ENCODE measurements around the gene CXCL1.

CXCL1 gene

DNA sequence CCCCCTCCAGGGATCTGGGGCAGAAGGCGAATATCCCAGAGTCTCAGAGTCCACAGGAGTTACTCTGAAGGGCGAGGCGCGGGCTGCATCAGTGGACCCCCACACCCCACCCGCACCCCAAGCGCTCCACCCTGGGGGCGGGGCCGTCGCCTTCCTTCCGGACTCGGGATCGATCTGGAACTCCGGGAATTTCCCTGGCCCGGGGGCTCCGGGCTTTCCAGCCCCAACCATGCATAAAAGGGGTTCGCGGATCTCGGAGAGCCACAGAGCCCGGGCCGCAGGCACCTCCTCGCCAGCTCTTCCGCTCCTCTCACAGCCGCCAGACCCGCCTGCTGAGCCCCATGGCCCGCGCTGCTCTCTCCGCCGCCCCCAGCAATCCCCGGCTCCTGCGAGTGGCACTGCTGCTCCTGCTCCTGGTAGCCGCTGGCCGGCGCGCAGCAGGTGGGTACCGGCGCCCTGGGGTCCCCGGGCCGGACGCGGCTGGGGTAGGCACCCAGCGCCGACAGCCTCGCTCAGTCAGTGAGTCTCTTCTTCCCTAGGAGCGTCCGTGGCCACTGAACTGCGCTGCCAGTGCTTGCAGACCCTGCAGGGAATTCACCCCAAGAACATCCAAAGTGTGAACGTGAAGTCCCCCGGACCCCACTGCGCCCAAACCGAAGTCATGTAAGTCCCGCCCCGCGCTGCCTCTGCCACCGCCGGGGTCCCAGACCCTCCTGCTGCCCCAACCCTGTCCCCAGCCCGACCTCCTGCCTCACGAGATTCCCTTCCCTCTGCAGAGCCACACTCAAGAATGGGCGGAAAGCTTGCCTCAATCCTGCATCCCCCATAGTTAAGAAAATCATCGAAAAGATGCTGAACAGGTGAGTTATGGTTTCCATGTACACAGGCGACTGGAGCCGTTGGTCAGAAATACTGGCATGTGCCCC lies at the start of gene CXCL1:
Gene CXCL1, plus strand, starts transcription at position 264 of the 926 bp plus-strand sequence. Its CDS starts 78 bp downstream, at position 342.
- peak; percentile 74 for DNase-seq

DNA sequence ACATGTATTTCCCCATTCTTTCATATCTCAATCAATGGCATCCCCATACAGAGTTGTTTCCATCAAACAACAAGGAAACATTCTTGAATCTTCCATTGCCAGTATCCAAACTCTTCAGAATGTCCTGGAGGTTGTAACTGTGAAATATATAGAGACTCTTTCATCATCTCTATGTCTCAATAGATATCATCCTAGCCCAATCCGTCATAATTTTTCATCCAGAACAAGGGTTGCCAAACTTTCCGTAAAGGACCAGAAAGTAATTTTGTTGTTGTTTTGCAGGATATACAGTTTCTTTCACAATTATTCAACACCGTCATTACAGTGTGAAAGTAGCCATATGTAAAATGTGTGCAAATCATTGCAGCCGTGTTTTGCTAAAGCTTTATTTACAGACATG lies 47.9 kb upstream of the CXCL1 start:
- no peak for DNase-seq

DNA sequence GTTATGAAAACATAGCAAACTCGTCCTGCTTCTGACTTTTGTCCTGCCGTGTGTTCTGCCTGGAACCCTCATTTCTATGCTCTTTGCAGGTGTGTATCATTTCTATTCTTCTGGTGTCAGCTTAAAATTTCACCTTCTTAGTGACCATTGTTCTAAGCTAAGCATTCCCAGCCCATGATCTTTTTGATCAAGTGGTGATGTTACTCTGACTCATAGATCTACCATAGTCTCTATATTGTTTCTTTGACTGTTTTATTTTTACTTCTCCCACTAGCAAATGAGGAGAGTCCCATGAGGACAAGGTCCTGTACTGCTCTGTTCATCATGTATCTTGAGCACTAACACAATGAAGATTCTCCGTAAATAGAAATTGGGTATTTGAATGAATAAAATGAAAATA lies 46.8 kb upstream of the CXCL1 start:
- DNase-seq, result no peak

DNA sequence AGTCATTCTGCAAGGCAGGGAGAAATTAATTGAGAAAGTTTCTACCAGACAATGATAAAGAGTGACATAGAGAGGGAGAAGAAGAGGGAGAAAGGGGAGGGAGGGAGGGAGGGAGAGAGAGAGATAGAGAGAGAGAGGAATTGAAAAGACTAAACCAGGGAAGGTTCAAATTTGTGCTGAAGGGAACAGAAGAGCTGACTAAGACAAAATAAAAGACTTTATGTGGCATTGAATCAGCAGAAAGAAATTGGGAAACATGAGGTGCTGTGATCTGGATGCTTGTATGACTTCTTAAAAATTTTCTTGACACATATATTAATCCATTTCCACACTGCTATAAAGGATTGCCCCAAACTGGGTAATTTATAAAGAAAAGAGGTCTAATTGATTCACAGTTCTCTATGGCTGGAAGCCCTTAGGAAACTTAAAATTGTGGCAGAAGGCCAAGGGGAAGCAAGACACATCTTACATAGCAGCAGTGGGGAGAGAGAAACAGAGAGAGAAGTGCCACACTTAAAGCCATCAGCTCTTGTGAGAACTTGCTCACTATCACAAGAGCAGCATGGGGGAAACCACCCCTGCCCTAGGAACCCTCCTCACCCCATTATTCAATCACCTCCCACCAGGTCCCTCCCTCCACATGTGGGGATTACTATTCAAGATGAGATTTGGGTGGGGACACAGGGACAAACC lies 46.2 kb upstream of the CXCL1 start:
- peak; percentile 49 for DNase-seq

DNA sequence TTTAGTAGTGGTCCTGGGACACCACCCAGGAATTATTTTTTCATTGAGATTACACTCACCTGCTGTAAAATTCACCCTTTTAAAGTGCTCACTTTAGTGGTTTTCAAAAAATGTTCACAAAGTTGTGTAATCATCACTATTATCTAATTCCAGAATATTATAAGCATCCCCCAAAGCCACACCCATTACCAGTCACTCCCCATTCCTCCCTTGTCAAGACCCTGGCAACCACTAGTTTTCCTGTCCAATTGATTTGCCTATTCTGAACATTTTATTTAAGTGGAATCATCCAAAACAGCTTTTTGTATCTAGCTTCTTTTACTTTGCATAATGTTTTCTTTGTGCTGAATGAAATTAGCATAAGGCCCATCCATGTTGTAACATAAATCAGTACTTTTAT lies 45.4 kb upstream of the CXCL1 start:
- no peak for DNase-seq

DNA sequence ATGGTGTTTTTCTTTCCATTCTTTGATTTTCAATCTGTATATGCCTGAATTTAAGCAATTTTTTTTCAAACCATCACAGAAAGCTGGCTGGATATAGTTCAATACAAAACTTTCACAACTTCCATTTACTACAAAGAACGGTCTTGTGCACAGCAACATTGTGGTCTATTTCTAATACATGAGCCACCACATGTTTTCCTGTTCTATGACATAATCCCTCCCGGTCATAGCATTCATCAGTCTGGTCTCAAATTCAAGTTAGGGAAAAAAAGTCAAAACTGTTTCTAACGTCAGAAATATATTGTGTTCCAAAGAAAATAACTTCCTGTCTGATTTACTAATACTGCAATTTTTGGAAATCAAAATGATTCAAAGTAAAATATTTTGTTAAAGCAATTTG lies 40.2 kb upstream of the CXCL1 start:
- DNase-seq, result peak; percentile 55

DNA sequence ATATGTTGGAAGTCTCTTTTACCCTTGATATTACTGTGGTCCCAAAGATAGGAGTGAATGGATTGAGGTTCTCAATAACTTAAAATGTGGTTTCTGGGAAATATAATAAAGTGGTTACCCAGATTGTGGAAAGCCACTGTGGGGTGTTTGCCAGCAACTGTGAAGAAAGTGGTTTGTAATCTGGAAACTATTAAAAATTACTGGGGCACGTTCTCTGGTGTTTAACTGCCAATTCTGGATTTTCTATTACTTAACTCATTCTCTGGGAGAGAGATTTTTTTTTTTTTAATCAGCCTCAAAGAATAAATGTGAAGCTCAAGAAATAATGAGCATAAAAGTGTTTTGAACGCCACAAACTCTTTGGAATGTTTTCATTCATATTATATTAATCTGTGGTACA lies 37.6 kb upstream of the CXCL1 start:
- DNase-seq, result no peak

DNA sequence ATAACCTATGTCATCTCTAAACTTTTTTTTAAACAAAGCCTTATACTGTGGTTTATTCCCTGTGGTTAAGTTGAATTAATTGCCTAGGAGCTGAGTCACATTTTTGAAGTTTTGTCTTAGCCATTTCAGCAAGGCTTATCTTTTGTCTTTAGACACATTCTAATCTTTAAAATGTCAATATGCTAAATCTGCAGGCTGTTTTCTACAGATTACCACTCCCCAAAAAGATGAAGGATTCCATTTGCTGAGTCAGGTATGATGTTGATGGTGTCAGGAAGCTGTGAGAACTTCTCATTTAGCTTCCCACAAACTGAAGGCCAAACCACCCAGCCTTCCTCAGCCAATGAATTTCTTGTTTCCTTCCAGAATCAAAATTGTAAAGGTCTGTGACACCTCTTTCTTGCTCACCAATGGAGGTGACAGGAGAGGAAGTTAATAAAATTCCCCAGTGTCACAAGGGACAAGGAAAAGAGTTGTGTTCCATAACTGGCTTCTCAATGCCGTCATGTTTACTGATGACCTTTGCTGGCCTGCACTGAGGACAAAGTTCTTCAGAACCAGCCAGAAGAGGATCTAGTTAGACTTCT lies 36.4 kb upstream of the CXCL1 start:
- DNase-seq, result peak; percentile 84

DNA sequence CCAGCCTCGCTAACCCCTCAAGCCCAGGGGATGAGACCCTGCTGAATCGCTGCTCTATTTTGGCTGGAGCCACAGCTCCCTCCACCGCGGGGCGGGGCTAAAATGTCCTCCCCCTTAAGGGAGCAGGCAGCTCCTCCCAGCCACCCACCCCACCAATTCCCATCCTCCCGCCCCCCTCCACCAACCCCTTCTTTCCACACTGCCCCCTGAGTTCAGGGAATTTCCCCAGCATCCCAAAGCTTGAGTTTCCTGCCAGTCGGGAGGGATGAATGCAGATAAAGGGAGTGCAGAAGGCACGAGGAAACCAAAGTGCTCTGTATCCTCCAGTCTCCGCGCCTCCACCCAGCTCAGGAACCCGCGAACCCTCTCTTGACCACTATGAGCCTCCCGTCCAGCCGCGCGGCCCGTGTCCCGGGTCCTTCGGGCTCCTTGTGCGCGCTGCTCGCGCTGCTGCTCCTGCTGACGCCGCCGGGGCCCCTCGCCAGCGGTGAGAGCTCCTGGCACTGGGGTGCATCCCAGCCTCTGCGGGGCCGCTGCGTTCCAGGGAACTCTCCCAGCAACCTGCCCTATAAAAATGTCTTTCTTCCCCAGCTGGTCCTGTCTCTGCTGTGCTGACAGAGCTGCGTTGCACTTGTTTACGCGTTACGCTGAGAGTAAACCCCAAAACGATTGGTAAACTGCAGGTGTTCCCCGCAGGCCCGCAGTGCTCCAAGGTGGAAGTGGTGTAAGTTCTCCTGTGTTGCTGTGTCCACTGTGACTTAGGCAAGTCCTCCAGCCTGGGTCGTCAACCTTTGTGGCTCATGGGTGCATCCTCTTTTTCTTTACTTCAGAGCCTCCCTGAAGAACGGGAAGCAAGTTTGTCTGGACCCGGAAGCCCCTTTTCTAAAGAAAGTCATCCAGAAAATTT lies 32.6 kb upstream of the CXCL1 start, which contains the start of gene CXCL6:
Gene CXCL6, plus strand, starts transcription at position 306 of the 907 bp plus-strand sequence. Its CDS starts 73 bp downstream, at position 379.
- DNase-seq, result peak; percentile 41

DNA sequence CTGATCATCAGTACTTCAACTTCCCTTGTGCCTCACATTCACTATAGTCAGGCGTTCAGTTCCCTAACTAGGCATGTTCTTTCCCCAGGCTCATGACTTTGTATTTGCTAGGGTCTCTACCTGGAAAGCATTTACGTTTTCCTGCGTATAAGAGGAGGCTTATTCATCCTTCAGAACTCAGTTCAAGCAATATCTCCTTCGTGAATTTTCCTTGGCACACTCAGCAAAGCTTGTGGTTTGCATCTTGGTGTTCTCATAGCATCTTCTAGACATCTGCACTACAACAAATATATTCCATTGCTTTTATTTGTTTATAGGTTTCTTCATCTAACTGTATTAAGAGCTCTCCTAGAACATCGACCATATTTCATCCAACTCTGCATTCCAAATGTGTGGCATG lies 30.1 kb upstream of the CXCL1 start:
- no peak for DNase-seq

DNA sequence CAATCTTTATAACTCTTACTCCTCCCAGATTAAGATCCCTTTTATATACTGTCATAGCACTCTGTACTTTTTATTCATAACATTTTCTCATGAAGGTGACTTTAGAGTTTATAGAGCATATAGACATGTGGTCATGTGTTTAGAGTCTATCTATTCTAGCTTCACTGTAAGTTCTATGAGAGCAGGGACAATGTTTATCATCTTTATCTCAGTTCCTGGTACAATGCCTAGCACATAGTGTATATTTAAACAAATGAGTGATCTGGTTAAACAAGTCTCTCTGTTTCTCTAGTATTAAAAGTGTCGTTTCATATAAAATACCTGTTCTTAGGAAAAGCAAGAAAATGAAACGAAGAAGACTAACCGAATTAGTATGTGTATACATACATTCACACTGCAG lies 29.5 kb upstream of the CXCL1 start:
- DNase-seq, result no peak

DNA sequence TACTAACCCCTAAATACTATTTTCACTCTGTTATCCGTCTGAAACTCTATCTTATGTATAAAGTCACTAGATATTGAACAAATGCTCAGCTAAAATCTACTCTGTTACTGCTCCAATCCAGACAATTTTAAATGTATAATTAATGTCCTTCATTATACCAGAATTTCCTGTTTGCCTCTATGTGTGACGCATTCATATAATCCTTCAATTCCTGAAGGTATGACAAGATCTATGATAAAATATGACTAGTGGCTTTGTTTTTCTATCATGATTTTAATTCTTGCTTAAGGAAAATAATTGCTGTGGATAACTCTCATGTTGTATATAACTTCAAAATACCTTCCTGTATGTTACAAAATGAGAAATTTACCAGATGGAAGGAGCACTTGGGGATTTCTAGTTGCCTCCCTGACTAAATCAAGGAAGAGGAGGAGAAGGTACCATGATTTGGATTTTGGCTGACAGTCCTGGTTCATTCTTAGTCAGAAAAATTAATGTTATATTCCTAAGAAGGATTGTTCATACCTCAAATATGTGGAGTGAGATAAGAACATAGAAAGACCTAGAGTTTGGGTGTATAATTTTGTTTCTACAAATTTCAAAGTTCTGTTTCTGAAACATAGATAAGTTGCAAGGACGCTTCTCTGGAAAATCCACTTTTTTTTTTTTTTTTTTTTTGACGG lies 27.8 kb upstream of the CXCL1 start:
- no peak for DNase-seq

DNA sequence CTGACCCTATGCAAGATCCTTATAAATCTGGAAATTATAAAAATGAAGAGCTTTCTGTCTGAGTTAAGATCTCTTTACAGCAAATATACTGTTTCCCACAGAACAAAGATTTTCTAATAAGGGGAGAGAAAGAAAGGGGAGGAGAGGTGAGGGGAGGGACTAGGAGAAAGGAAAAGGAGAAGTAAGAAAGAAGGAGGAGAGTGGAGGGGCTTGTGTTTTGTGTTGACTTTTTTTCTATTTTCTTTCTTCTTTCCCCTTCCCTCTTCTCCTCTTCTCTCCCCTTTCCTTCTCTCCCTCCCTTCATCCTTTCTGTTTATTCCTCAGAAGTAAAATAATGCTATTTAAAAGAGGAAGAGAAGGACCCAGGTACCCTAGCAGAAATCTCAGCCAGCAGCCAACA lies 26.5 kb upstream of the CXCL1 start:
- DNase-seq, result no peak

DNA sequence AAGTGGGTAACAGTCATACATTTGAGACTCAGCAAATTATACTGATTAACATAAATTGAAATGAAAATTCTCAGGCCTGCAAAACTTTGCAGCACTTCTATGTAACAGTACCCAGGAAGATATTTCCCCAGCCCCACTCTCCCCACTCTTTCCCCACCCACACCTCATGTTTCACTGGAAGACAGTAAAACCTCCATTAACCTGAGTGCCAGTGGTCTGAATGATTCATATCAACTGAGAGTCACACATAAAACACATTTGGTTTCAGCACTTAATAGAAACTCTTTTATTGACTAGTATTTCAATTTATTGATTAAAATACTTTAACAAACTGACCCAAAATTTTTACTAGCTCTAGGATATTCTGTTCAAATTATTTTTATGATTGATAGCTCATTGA lies 25.8 kb upstream of the CXCL1 start:
- DNase-seq, result no peak

DNA sequence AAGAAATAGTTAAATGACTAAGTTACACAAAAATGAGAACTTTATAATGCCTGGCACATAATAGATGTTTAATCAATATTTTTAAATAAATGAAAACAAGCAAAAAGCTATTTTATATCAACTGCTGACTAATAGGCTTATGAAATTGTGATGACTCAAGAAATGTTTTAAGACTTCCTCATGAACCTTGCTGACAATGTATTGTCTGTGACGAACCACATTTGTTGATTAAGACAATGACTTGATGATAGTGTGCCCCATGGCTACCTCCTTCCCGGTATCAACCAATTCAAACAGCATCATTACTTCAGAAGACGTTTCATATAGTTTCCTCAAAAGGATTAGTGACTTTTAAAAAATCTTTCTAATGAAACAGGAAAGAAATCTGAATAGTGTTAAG lies 24.8 kb upstream of the CXCL1 start:
- DNase-seq, result peak; percentile 44

DNA sequence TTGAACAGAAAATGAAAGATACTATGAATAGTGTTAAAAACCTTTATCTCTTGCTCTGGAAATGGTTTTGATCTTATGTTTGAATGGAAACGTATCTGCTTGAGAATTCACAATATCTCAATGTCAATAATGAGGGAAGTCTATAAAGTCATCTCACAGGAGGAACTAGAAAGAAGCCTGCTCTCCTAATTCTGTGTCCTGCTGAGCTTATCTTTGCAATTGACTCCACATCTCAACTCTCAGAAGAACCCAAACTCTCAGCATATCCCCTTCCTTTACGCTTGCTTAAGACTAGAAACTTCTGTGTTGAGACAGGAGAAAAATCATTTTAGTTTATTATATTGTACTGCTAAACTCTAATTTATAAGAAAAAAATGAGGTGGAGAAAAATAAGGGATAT lies 24.4 kb upstream of the CXCL1 start:
- no peak for DNase-seq

DNA sequence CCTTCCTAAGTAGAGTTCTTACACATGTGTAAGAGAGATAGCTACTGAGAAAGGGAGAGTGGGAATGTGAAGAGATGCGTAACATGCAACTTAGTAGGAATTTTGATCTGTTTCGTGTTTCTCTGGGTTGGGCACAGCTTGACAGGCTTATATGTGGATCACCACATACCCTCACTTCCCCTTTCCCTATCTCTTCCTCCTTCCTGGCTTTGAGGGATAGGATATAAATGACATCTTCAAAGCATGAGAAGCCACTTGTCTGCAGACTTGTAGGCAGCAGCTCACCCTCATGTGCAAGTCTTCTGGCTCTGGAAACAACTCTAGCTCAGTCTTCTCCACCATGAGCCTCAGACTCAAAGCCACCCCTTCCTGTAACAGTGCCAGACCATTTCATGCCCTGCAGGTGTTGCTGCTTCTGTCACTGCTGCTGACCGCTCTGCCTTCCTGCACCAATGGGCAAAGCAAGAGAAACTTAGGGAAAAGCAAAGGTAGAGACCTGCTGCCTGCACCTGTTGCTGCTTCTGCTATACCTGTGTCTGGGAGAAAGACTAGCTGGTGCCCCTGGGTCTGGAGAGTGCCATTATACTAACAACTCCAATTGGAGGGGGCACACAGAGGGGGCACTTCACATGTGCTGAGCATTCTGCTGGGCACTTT lies 21.5 kb upstream of the CXCL1 start:
- DNase-seq, result peak; percentile 61

DNA sequence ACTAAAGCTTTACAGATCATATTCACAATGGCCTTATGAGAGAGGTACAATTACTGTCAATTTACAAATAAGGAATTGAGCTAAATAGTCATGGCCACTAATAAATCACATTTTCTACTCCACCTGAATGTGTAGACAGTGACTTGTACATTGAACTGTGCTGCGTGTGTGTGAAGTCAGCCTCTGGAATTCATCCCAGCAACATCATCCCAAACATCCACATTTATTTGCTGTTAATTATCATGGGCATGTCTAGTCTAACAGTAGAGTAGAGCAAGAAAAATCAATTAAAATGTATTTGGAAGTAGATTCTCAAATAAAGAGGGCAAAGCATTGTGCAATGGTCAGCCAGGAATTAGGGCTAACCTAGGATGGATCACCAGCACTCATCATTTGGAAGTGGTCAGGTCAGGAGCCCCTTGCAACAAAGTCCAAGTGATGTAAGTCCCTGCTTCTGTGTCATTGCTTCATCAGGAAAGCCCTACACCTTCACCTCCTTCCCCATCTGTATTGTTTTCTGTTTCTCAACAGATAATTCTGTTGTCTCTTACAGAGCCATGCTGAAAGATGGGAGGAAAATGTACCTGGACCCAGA lies 20.9 kb upstream of the CXCL1 start:
- DNase-seq, result no peak

DNA sequence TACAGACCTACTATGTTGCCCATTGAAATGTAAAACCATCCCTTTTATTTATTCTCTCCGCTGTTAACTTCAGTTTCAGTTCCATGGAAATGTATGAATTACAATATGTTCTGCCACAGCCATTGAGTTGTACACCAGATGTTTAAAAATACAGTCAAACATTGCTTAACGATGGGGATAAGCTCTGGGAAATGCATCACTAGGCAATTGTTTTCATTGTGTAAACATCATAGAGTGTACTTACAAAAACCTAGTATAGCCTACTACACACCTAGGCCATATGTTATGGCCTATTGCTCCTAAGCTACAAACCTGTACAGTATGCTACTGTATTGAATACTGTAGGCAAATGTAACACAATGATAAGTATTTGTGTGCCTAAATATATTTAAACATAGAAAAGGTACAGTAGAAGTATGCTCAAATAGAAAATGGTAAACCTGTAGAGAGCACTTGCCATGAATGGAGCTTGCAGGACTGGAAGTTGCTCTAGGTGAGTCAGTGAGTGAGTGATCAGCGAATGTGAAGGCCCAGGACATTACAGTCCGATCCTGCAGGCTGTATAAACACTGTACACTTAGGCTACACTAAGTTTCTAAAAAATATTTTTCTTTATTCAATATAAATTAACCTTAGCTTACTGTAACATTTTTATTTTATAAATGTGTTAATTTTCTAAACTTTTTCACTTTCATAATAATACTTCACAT lies 18.8 kb upstream of the CXCL1 start:
- no peak for DNase-seq

DNA sequence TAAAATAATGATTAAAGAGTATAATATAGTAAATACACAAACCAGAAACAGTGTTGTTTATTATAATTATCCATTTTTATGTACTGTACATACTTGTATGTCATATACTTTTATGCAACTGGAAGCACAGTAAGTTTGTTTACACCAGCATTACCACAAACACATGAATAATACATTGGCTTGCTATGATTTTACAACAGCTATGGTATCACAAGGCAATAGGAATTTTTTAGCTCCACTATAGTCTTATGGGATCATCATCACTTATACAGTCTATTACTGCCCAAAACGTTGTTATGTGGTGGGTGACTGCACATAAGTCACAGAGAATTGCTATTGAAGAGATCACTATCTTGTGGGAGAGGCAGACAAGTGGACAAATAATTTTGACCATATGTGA lies 17.9 kb upstream of the CXCL1 start:
- DNase-seq, result no peak
